T47D (cell line): Measurements from ENCODE around the gene TPRN.

Experiments used
- DNase-seq, 2 experiments: peaks; one replicate each; pipeline versions ENCODE4 v3.0.0 to v3.0.0-alpha.2; 2011 to 2012; ENCODE audit warnings: low read depth in 1 of 2, low spot score in 1 of 2
- JUND ChIP-seq: IDR thresholded peaks from 2 replicates; pipeline ENCODE4 v1.6.1; 2012; ENCODE audit warnings: low read depth
- in situ Hi-C: cut with HindIII; loops from 2 replicates; pipeline ENCODE4 v1.10.0; 2016; ENCODE audit warnings: low sequenced_read_pairs, low pct_unique_long_range_greater_than_20kb

TPRN gene

GRCh38 chr9:137233143-137233980 lies 32.8 kb upstream of the TPRN start:
- no peak for TF ChIP-seq JUND
- in situ Hi-C loops = no loop called here
- no peak for DNase-seq

GRCh38 chr9:137232510-137232909 lies 32.0 kb upstream of the TPRN start:
- no peak for TF ChIP-seq JUND
- DNase-seq = no peak
- in situ Hi-C loops = no loop called here

GRCh38 chr9:137232101-137232500 lies 31.6 kb upstream of the TPRN start:
- no peak for TF ChIP-seq JUND
- DNase-seq = no peak
- in situ Hi-C loops = no loop called here

GRCh38 chr9:137231372-137232039 lies 31.0 kb upstream of the TPRN start:
- DNase-seq = no peak
- in situ Hi-C loops = no loop called here
- no peak for TF ChIP-seq JUND

- DNase-seq = no peak
- in situ Hi-C loops = no loop called here
- TF ChIP-seq JUND = no peak
Observed at GRCh38 chr9:137230705-137231371, 30.3 kb upstream of the TPRN start, which contains the start of gene SLC34A3. Gene SLC34A3, plus strand, starts transcription at chr9:137230901. Its CDS starts 802 bp downstream, at chr9:137231703.

- no peak for DNase-seq
- in situ Hi-C loops = no loop called here
- no peak for TF ChIP-seq JUND
Observed at GRCh38 chr9:137229903-137230704, 29.6 kb upstream of the TPRN start.

- no peak for DNase-seq
- TF ChIP-seq JUND = no peak
- in situ Hi-C loops = no loop called here
Observed at GRCh38 chr9:137228968-137229896, 28.7 kb upstream of the TPRN start.

- TF ChIP-seq JUND = no peak
- in situ Hi-C loops = no loop called here
- DNase-seq = no peak
Observed at GRCh38 chr9:137228506-137228967, 28.0 kb upstream of the TPRN start.

- TF ChIP-seq JUND = no peak
- in situ Hi-C loops = no loop called here
- no peak for DNase-seq
Observed at GRCh38 chr9:137227853-137228505, 27.4 kb upstream of the TPRN start.

- no peak for TF ChIP-seq JUND
- DNase-seq = peak; percentile 93 to 94
- in situ Hi-C loops = no loop called here
Observed at GRCh38 chr9:137227054-137227852, 26.7 kb upstream of the TPRN start, which contains the start of gene RNF224. Gene RNF224, plus strand, starts transcription at chr9:137227502. Its CDS starts 834 bp downstream, at chr9:137228336.
